HG03378 (cell line): ENCODE data around the gene ARRB1.
"Not testable (repeated sequence)": the region's sequence is repeated elsewhere in the genome, so short reads cannot be mapped to it uniquely, and the experiment has no call there.

Experiments used
- ATAC-seq: cut with Tn5 transposase; IDR thresholded peaks from one replicate; pipeline ENCODE4 v1.9.1; 2021; ENCODE audit warnings: mild to moderate bottlenecking, moderate library complexity; ENCODE audit not compliant: unreplicated experiment

Gene ARRB1

GRCh38 chr11:75371949-75372876 is 20.8 kb upstream of the ARRB1 start:
- ATAC-seq, result no peak

- ATAC-seq, result no peak
Measured at GRCh38 chr11:75369560-75370255, 18.2 kb upstream of the ARRB1 start.

- ATAC-seq, result not testable (repeated sequence)
Measured at GRCh38 chr11:75366826-75367225, 15.4 kb upstream of the ARRB1 start.

- no peak for ATAC-seq
Measured at GRCh38 chr11:75365711-75366181, 14.3 kb upstream of the ARRB1 start.

- not testable (repeated sequence) for ATAC-seq
Measured at GRCh38 chr11:75362285-75362684, 10.8 kb upstream of the ARRB1 start.

GRCh38 chr11:75356613-75357012 is 5.2 kb upstream of the ARRB1 start:
- ATAC-seq, result no peak

- ATAC-seq, result no peak
Measured at GRCh38 chr11:75355051-75355450, 3.6 kb upstream of the ARRB1 start.

- ATAC-seq, result no peak
Measured at GRCh38 chr11:75352588-75353206, 1.2 kb upstream of the ARRB1 start.

GRCh38 chr11:75351791-75352587 is 528 bp upstream of the ARRB1 start:
- no peak for ATAC-seq

- ATAC-seq, result no peak
Measured at GRCh38 chr11:75350743-75351540, 519 bp downstream of the ARRB1 start.

GRCh38 chr11:75350122-75350742 is 1.2 kb downstream of the ARRB1 start:
- no peak for ATAC-seq

GRCh38 chr11:75349521-75350116 is 1.8 kb downstream of the ARRB1 start:
- no peak for ATAC-seq

- ATAC-seq, result no peak
Measured at GRCh38 chr11:75347781-75348566, 3.5 kb downstream of the ARRB1 start.

GRCh38 chr11:75346912-75347647 is 4.4 kb downstream of the ARRB1 start:
- ATAC-seq, result no peak

- no peak for ATAC-seq
Measured at GRCh38 chr11:75346296-75346695, 5.2 kb downstream of the ARRB1 start.

GRCh38 chr11:75345455-75346160 is 5.9 kb downstream of the ARRB1 start:
- ATAC-seq, result no peak
